HG03097 (cell line): ENCODE measurements around the gene ZFAND6.
"Not testable (repeated sequence)": the region's sequence is repeated elsewhere in the genome, so short reads cannot be mapped to it uniquely, and the experiment has no call there.

Experiments
- ATAC-seq: cut with Tn5 transposase; IDR thresholded peaks from one replicate; pipeline ENCODE4 v1.9.1; 2021; ENCODE audit not compliant: unreplicated experiment, low FRiP score

ZFAND6 gene

DNA sequence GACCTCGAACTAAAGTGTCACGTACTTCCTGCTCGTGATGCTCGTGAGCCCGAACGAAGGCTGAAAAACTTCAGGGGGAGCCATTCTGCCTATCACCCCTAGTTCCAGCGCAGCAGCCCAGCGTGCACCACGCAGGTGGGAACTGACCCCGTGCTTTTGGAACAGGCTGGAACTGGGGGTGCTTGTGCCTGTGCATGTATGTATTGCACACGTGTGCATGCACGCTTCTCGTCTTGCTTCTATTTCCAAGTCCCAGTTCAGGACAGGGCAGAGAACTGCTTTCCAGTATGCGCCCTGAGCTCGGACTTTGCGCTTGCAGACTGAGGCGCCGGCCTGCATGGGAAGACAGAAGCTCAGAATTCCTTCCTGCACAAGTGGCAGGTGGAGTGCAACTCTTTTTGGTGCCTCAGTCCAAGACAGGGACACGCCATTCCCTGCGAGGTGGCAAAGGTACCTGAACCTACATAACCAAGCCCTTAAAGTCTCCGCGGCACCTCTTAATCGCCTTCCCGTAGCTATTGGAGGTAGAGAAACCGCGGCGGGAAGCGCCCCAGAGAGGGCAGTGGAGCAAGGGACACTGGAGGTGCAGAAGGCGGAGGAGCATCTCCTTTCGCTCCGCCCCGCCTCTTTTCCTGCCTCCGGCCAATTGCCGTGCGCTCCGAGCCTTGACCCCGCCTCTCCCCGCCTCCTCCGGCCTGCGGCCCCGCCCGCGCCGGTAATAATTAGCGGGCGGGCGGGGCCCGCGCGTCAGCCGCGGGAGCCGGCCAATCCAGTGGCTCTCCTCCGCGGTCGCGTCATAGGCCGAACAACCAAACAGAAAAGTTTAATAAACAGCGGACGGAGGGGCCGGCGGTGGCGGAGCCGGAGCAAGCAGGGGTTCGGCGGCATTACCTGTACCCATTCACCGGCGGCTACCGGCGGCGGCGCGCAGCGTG, at the start of gene ZFAND6:
Gene ZFAND6, plus strand, starts transcription at position 826 of the 935 bp plus-strand sequence. CDS start 60,669 bp downstream, outside the sequence.
- ATAC-seq, result peak; percentile 76

DNA sequence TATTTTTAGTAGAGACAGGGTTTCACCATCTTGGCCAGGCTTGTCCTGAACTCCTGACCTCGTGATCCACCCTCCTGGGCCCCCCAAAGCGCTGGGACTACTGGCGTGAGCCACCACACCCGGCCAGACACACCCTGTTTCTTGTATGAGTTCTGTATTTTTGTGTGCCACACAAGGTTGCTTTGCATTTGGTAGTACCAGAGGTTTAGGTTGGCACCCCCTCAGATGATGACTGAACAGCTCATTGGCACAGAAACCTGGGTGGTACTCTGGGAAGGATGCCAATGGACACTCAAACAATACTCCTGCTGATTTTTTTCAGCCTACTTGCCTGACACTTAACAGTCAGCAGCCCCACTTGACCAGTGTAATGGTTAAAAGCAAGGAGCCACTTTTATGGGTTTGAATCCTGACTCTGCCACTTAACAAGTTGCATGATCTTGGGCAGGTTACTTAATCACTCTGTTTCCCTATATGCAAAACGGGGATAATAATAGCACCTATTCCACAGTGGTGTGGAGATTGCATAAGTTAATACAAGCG, 49.3 kb upstream of the ZFAND6 start:
- ATAC-seq, result no peak

DNA sequence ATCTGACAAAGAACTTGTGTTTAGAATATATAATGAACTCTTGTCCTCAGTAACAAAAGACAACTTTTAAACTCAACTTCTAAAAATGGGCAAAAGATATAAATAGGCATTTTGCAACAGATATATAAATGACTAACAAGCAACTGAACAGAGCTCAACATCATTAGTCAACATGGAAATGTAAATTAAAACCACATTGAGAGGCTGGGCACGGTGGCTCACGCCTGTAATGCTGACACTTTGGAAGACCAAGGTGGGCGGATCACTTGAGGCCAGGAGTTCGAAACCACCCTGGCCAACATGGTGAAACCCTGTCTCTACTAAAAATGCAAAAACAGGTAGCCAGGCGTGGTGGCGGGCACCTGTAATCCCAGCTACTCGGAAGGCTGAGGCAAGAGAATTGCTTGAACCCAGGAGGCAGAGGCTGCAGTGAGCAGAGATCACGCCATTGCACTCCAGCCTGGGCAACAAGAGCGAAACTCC, 48.4 kb upstream of the ZFAND6 start:
- ATAC-seq, result not testable (repeated sequence)

DNA sequence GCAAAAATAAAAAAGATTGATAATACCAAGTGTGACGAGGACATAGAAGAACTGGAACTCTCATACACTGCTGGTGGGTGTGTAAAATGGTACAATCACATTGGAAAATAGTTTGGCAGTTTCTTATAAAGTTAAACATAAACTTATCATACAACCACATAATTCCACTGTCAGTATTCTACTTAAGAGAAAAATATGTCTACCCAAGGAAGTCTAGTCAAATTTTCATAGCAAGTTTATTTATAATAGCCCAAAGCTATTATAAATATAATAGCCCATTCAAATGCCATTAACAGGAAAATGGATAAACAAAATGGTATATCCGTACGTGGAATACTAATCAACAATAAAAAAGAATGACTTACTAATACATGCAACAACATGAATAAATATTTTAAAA, 47.9 kb upstream of the ZFAND6 start:
- no peak for ATAC-seq

DNA sequence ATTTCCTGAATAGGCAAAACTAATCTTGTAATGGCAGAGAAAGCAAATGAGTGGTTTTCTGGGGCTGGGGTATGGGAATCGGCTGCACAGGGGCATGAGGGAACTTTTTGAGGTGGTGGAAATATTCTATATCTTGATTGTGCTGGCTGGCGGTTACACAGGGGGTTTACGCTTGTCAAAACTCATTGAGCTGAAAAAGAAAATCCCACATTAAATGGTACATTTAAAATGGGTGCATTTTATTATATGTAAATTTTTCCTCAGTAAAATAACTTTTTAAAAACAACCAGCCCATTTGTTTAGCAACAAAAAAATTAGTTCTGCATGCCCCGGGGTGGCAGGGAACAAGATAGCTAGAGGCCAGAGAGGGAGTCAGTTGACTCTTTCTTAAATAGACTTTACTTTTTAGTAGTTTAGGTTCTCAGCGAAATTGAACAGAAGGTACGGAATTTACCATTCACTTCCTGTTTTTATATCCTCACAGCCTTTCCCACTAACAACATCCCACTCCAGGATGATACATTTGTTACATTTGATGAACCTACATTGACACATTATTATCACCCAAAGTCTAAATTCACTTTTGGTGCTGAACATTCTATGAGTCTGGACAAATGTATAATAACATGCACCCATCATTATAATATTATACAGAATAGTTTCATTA, 47.3 kb upstream of the ZFAND6 start:
- ATAC-seq, result no peak

DNA sequence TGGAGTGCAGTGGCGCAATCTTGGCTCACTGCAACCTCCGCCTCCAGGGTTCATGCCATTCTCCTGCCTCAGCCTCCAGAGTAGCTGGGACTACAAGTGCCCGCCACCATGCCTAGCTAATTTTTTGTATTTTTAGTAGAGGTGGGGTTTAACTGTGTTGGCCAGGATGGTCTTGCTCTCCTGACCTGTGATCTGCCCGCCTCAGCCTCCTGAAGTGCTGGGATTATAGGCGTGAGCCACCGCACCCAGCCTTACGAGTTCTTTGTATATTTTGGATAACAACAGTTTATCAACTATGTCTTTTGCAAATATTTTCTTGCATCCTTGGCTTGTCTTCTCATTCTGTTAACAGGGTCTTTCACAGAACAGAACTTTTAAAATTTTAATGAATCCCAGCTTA, 45.3 kb upstream of the ZFAND6 start:
- not testable (repeated sequence) for ATAC-seq

DNA sequence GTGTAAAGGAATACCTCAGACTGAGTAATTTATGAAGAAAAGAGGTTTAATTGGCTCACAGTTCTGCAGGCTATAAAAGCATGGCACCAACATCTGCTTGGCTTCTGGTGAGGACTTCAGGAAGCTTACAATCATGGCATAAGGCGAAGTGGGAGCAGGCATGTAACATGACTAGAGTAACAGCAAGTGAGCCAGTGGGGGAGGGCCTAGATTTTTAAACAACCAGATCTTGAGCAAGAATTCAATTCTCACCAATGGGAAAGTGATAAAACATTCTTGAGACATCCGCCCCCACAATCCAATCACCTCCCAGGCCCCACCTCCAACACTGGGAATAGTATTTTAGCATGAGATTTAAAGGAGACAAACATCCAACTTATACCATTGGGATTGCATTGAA, 44.3 kb upstream of the ZFAND6 start:
- ATAC-seq, result no peak

DNA sequence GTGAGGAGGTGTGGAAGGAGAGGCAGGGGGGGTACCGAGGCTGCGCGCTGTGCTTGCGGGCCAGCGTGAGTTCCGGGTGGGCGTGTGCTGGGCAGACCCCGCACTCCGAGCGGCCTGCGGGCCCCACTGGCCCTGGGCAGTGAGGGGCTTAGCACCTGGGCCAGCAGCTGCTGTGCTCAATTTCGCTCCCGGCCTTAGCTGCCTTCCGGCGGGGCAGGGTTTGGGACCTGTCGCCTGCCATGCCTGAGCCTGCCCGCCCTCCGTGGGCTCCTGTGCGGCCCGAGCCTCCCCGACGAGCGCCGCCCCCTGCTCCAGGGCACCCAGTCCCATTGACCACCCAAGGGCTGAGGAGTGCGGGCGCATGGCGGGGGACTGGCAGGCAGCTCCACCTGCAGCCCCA, 43.0 kb upstream of the ZFAND6 start:
- not testable (repeated sequence) for ATAC-seq

DNA sequence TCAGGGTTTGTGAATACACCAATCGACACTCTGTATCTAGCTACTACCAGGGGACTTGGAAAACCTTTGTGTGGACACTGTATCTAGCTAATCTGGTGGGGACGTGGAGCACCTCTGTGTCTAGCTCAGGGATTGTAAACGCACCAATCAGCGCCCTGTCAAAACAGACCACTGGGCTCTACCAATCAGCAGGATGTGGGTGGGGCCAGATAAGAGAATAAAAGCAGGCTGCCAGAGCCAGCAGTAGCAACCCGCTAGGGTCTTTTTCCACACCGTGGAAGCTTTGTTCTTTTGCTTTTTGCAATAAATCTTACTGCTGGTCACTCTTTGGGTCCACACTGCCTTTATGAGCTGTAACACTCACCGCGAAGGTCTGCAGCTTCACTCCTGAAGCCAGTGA, 42.3 kb upstream of the ZFAND6 start:
- ATAC-seq, result not testable (repeated sequence)

DNA sequence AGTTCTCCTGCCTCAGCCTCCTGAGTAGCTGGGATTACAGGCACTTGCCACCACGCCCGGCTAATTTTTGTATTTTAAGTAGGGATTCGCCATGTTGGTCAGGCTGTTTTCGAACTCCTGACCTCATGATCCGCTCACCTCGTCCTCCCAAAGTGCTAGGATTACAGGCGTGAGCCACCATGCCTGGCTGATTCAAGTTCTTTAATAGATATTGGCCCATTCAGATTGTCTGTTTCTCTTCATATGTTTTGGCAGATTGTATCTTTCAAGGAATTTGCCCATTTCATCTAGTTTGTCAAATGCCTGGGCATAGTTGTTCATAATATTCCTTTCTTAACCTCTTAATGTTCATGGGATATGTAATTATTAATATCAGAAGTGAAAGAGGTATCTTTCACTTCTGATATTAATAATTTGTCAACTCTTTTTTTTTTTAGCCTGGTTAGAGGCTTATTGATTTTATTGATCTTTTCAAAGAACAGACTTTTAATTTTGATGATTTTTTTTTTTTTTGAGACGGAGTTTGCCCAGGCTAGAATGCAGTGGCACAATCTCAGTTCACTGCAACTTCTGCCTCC, 40.2 kb upstream of the ZFAND6 start:
- ATAC-seq, result no peak

DNA sequence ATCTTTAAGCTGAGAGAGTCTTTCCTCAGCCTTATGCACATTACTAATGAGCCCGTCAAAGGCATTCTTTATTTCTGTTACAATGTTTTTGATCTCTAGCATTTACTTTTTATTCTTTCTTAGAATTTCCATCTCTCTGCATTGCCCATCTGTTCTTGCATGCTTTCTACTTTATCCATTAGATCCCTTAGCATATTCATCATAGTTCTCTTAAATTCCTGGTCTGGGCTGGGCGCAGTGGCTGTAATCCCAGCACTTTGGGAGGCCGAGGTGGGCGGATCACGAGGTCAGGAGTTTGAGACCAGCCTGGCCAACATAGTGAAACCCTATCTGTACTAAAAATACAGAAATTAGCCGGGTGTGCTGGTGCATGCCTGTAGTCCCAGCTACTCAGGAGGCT, 39.3 kb upstream of the ZFAND6 start:
- ATAC-seq, result not testable (repeated sequence)

DNA sequence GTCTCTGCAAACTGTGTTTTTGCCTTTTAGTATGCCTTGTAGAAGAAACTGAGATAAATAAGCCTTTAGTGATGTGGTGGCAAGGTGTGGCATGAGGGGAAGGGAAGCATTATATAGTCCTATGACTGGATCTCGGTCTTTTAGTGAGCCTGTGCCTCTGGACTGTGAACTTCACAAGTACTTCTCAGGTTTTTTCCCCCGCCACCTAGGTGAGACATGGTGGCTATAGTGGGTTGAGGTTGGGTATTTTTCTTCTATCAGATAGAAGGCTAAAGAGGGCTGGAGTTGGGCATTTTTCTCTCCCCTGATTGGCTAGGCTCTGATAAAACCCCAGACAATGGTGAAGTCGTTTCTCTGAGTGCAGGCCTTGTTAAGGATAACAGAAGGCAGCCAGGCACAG, 38.7 kb upstream of the ZFAND6 start:
- no peak for ATAC-seq

DNA sequence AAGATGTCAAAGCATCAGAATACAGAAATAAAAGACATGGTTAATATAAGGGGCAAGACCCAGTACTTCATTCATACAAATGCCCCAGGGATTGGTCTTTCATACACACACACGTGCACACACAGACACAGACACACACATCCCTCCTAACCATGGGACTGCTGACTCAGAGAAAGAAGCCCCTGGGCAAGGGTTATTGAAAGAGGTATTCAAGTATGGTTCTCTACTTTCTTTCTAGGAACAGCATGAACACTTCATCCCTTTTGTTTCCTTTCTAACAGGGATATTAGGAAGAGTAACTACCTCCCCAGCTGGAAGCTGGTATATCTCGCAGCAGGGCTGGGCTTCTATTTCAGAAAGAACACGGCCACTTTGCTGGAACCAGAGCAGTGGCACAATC, 33.2 kb upstream of the ZFAND6 start:
- ATAC-seq, result no peak

DNA sequence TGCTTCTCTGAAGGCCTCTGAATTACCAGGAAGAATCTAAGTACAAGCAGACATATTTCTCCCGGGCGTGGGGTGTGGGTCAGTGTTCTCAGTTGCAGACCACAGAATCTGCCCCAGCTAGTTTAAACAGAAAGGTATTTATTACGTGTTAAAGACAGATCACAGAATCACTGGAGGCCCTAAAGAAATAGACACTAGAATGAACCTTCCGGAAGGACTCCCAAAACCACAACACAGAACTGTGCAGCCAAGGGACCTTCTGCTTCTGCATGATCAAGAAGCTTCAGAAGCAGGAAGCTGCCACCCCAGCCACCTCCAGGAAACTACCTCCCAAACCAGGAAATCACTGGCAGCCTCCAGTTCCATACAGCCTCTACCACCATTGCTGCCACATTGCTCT, 32.7 kb upstream of the ZFAND6 start:
- ATAC-seq, result no peak

DNA sequence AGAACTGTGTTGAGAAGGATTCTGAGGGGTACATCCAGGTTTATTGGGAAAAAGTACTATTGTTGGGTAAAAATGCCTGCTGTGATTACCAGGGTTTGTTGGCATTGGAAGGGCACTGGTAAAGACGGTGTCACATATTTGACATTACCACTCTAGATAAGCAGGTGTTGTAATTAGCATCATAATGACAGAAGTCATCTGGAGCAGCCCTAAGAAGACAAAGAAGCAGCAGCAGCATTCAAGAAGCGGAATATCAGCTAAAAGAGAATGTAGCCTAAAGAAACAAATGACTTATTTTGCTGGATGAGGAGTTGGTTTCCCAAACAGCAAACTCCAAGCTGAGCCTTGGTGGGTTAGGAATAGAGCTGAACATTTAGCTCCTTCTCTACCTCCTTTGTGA, 30.5 kb upstream of the ZFAND6 start:
- ATAC-seq, result no peak

DNA sequence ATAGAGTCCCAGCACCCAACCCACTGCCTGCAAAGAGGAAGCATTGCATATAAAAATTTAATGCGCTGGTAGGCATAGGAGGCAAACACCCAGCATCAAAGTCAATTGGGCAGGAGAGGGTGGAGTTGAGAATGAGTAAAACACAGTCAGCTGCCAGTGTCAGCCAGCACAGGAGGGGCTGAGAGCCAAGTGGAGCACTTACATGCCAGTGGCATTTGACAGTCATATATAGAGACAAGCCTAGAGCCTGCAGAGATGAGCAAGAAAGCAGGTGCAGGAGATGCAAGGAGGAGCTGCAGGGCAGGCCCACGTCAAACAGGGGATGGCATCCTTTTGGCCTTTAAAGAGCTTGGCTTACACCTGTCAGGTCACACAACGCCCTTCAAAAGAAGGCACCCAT, 27.6 kb upstream of the ZFAND6 start:
- ATAC-seq, result no peak

DNA sequence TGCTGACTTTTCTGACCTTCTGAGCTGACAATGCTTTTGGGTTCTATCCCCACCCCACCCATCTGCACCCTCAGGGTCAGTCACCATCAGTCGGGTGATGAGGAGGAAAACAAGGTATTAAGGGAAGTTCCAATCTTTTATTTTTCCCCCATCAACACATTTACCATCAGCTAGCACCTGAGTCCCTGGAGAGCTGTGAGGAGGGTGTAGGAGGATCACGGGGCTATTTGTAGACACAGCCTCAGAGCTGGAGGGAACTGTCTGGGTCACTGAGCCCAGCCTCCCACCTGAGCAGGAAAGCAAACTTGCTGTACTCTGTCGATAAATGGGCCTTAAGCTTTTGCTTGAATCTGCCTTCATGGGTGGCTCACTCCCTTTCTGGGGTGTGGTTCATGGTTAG, 24.8 kb upstream of the ZFAND6 start:
- no peak for ATAC-seq

DNA sequence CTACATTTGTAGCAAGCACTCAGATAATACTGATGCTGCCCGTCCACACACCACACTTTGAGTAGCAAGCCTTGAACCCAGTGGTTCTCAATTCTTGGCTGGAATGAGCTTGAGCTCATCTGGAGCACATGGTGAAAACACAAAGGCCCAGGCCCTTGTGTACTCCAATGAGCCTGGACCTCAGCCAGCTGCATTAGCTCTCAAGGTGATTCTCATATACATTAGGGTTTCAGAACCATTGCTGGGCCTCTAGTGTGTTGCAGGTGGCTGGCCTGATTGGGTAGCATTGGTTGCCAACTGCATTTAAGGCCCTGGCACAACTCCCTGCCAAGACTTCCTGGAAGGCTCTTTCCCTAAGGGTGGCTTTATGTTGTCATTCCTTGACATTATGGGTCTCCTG, 23.4 kb upstream of the ZFAND6 start:
- no peak for ATAC-seq

DNA sequence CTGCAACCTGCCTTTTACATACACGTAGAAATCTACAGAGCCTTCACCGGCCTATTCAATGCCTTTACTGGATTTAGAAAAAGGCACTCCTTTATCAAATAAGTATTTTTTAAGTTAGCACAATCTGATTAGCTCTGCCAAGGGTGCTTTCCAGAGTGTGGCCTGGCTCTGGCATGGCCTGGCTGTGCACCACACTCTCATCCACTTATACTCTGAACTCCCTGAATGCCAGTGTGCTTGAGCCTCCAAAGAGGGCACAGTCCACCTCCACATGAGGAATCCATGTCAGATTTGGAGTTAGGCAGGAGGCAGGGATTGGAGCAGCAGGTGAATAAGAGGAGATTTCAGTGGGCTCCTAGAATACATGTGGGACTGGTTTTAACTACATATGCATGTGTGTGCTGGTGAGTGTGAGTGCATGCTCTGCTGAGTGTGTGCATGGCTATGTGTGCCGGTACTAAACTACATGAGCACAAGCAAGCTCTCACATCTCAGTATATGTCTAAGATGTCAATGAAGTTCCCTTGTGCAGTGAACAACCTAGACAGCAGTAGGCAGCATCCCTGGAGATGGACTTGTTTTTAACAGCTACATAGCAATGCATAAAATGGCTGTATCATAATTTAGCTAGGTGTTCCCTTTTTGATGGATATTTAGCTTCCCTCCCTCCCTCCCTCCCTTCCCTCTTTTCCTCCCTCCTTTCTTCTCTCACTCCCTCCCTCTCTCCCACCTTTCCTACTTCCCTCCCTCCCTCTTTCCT, 17.8 kb upstream of the ZFAND6 start:
- ATAC-seq, result no peak

DNA sequence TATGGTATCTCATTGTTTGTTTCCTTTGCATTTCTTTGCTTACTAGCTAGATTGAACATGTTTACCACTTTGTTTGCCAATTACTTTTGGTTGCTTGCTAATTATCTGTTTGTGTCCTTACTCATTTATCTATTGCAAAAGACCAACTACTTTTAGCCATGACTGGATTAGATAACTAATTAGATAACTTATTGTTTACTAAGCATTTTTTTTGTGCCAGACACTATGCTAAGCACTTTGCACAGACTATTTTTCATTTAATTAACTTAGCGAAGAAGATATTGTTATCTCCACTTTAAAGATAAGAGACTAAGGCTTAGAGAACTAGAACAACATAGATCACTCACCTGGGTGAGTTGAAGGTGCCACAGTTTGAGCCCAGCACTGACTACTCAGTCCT, 16.9 kb upstream of the ZFAND6 start:
- no peak for ATAC-seq
